ENCODE results near the gene COBL. TPM values are rescaled to one million over a fixed set of nuclear protein-coding genes. Genes with fewer than 3 reads are reported as not detected.

COBL gene
- total RNA-seq, 1 donor from 2014 or later = 25.7 TPM

DNA sequence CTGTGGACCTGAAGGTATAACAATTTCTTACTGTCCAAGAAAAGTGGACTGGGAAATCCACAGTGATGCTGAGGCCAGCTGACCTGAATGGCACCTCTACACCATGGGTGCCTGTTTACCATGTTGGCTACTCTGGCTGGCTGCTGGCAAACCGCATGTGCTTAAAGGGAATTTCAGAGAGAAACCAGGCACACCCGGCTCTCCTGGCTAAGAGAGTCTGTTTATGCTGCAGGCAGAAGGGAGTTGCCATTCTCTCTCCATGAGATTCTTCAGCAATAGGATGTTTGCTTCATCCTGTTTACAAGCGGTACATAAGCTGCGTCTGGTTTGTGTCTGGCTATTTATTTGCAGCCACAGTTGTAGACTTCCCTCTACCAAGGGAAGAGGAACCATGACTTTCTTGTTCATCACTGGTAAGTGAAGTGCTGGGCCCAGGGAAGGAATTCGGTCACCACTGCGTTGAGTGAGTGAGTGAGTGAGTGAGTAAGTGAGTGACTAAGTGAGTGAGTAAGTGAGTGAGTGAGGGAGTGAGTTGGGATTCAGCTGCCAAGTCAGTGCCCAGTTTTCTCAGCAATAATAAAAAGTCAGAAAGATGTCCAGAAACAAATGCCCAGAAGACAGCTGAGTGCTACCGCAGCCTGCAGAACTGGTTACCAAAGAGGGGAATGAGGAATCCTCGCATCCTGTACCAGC is 90.4 kb downstream of the COBL start:
- Mint-ChIP-seq H3K4me1 (ENCODE audit: unreplicated experiment) (peaks cover 25% of the 10 kb centered on the region), H3K4me3 (peak overlapping the region; percentile 30), H3K27me3 (no peaks in the 10 kb centered on the region), H3K27ac (peak overlapping the region; percentile 67), H3K36me3 (no peaks in the 10 kb centered on the region), H3K9me3 (no peaks in the 10 kb centered on the region)
- DNase-seq (ENCODE audit: extremely low spot score, unreplicated experiment) = no peak
- TF ChIP-seq, protein P1, sequence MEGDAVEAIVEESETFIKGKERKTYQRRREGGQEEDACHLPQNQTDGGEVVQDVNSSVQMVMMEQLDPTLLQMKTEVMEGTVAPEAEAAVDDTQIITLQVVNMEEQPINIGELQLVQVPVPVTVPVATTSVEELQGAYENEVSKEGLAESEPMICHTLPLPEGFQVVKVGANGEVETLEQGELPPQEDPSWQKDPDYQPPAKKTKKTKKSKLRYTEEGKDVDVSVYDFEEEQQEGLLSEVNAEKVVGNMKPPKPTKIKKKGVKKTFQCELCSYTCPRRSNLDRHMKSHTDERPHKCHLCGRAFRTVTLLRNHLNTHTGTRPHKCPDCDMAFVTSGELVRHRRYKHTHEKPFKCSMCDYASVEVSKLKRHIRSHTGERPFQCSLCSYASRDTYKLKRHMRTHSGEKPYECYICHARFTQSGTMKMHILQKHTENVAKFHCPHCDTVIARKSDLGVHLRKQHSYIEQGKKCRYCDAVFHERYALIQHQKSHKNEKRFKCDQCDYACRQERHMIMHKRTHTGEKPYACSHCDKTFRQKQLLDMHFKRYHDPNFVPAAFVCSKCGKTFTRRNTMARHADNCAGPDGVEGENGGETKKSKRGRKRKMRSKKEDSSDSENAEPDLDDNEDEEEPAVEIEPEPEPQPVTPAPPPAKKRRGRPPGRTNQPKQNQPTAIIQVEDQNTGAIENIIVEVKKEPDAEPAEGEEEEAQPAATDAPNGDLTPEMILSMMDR (conservative IDR thresholded peaks at IDR 0.05) = no peak

DNA sequence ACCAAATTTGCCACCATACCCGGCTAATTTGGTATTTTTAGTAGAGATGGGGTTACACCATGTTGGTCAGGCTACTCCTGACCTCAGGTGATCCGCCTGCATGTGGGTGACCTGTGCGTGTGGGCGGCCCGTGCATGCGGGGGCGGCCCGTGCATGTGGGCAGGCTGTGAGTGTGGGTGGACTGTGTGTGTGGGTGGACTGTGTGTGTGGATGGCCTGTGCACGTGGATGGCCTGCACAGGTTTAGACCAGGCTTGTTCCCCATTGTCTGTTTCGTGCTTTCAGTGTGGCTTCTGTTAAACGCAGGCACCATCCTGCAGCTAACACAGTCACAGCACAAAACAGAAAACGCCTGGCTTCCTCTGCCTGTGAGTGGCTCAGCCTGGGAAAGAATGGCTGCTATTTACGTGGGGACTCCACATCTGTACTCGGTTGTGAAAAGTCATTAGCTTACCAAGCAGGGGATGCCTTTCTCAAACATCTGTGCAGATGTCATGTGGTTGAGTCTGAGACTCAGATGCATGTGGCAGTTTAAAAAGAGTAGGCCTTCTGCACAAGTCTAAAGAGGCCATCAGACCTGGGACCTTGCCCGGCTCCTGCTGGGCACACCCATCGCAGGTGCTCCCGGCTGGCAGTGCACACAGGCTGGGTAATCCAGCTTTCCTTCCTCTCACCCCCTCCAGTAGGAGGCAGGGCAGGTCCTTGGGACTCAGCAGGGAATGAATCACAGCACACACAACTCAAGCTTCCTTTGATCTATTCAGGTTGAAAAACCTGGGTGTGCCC is 91.6 kb downstream of the COBL start:
- Mint-ChIP-seq H3K9me3 (no peaks in the 10 kb centered on the region), H3K27me3 (no peaks in the 10 kb centered on the region), H3K4me3 (no peak overlapping the region), H3K36me3 (no peaks in the 10 kb centered on the region), H3K27ac (no peak overlapping the region), H3K4me1 (ENCODE audit: unreplicated experiment) (peaks cover 18% of the 10 kb centered on the region)
- TF ChIP-seq, protein P1 (conservative IDR thresholded peaks at IDR 0.05) = peak; percentile 35
- no peak for DNase-seq (ENCODE audit: extremely low spot score, unreplicated experiment)

DNA sequence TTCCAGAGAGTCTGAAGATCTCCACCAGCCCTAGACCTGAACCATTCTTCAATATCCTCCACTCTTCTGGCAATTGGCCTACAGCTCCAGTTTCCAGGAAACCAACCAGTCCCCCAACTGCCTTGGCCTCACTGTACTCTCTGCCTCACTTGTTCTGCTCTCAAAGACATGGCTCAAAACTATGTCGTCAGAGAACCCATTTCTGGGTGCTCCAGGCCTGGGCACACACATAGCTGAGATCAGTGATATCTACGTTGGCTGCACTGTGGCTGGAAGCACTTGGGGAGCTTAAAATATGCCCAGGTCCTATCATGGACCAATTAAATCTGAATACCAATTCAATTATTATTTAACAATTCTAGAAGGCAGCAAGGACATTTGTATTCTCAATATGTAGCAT is 93.1 kb downstream of the COBL start:
- no peaks in the 10 kb centered on the region for H3K9me3 Mint-ChIP-seq
- H3K4me1 Mint-ChIP-seq (ENCODE audit: unreplicated experiment) = peaks cover 12% of the 10 kb centered on the region
- H3K36me3 Mint-ChIP-seq = no peaks in the 10 kb centered on the region
- H3K27me3 Mint-ChIP-seq = no peaks in the 10 kb centered on the region
- no peak overlapping the region for H3K4me3 Mint-ChIP-seq
- no peak for DNase-seq (ENCODE audit: extremely low spot score, unreplicated experiment)
- H3K27ac Mint-ChIP-seq = no peak overlapping the region
- TF ChIP-seq, protein P1 (conservative IDR thresholded peaks at IDR 0.05) = no peak

DNA sequence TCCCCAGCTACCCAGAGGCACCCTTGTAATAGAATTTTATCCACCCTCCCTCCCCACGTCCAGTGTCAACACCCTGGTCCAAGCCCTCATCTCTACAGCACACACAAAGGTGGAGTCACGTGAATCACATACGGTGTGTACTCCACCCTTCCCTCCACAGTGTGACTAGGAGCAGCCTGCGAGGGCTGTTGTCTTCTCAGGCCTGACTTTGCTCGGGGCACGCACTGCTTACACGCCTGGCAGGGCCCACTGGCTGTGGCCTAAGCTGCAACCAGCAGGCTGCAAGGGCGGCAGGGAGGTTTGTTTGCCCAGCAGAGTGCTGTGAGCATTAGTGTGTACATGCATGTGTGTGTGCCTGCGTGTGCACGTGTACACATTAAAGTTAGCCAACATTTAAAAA is 93.7 kb downstream of the COBL start:
- TF ChIP-seq, protein P1 (conservative IDR thresholded peaks at IDR 0.05) = no peak
- Mint-ChIP-seq H3K36me3 (no peaks in the 10 kb centered on the region), H3K27me3 (no peaks in the 10 kb centered on the region), H3K27ac (no peak overlapping the region), H3K4me1 (ENCODE audit: unreplicated experiment) (peaks cover 9% of the 10 kb centered on the region), H3K9me3 (no peaks in the 10 kb centered on the region), H3K4me3 (no peak overlapping the region)
- DNase-seq (ENCODE audit: extremely low spot score, unreplicated experiment) = no peak

DNA sequence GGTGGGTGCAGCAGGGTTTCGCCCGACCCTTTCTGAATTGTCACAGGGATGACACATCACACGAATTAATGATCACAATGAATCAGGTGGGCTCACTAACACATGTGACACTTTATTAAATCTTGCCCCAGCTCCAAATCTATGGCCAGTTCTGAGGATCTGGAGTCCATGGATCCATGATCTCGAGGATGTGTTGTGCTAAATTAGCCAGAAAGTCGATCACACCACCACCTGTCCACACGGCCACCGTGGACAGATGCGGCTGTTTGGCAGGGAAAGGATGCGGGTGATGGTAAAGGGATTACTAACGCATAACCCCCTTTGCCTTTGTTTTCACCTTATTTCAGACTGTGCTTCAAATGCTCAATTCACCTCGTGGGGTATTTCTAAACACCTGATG is 96.4 kb downstream of the COBL start:
- no peak for DNase-seq (ENCODE audit: extremely low spot score, unreplicated experiment)
- no peak overlapping the region for H3K4me3 Mint-ChIP-seq
- no peaks in the 10 kb centered on the region for H3K27me3 Mint-ChIP-seq
- H3K36me3 Mint-ChIP-seq = no peaks in the 10 kb centered on the region
- H3K9me3 Mint-ChIP-seq = no peaks in the 10 kb centered on the region
- TF ChIP-seq, protein P1 (conservative IDR thresholded peaks at IDR 0.05) = no peak
- no peaks in the 10 kb centered on the region for H3K4me1 Mint-ChIP-seq (ENCODE audit: unreplicated experiment)
- H3K27ac Mint-ChIP-seq = no peak overlapping the region

All from type B pancreatic cell (in vitro differentiated cells).